ENCODE data around the gene DHFR.

GRCh38 chr5:80576383-80576782 lies 78.4 kb downstream of the DHFR start:
- no peak for TF ChIP-seq ZNF3 (CRISPR knock-in tag; IDR thresholded peaks at IDR 0.05)
- no peak for TF ChIP-seq EP300 (IDR thresholded peaks at IDR 0.05; ENCODE audit: low read length)
- no peak for TF ChIP-seq ZNF140 (CRISPR knock-in tag; IDR thresholded peaks at IDR 0.05)
- TF ChIP-seq NCOA2 (IDR thresholded peaks at IDR 0.05; ENCODE audit: partially characterized antibody in 2 of 2), result no peak
- no peak for TF ChIP-seq ATF1 (CRISPR knock-in tag; IDR thresholded peaks at IDR 0.05)
- no peak for TF ChIP-seq ATF1 (tag; IDR thresholded peaks at IDR 0.05)
- TF ChIP-seq IRF9 (tag; IDR thresholded peaks at IDR 0.05), result no peak
- no peak for TF ChIP-seq TAF15 (IDR thresholded peaks at IDR 0.05; ENCODE audit: low read depth, low read length)
- TF ChIP-seq CTCF (IDR thresholded peaks at IDR 0.05 in 2 of 3, conservative IDR thresholded peaks at IDR 0.05 in 1 of 3; ENCODE audit: insufficient read depth in 2 of 3, low read depth in 1 of 3, low read length in 3 of 3), result no peak
- TF ChIP-seq RNF2 (IDR thresholded peaks at IDR 0.05), result no peak
- no peak for TF ChIP-seq NR1H2 (CRISPR knock-in tag; IDR thresholded peaks at IDR 0.05)
